Regular cardiac myocyte (primary cell): ENCODE measurements around the gene SIGLEC14. TPM values are rescaled to one million over a fixed set of nuclear protein-coding genes. Genes with fewer than 3 reads are reported as not detected.

Experiments
- total RNA-seq: library from RNA; depleted of rRNA; stranded (reverse); fragments of >200 nt; gene quantifications from 2 replicates; pipeline ENCODE4 v1.2.3, GENCODE V29; 2014

Gene SIGLEC14, protein sequence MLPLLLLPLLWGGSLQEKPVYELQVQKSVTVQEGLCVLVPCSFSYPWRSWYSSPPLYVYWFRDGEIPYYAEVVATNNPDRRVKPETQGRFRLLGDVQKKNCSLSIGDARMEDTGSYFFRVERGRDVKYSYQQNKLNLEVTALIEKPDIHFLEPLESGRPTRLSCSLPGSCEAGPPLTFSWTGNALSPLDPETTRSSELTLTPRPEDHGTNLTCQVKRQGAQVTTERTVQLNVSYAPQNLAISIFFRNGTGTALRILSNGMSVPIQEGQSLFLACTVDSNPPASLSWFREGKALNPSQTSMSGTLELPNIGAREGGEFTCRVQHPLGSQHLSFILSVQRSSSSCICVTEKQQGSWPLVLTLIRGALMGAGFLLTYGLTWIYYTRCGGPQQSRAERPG
- not detected in 2 replicates for total RNA-seq

GRCh38 chr19:51646730-51647129 is at the start of gene SIGLEC14:
SIGLEC14 (minus strand) TSS chr19:51646825; CDS start chr19:51646759, 66 bp downstream.

GRCh38 chr19:51693260-51693659 is 46.6 kb upstream of the SIGLEC14 start, which contains the start of gene SPACA6:
SPACA6 (plus strand) TSS chr19:51693330; CDS start chr19:51693527, 197 bp downstream.

DNA sequence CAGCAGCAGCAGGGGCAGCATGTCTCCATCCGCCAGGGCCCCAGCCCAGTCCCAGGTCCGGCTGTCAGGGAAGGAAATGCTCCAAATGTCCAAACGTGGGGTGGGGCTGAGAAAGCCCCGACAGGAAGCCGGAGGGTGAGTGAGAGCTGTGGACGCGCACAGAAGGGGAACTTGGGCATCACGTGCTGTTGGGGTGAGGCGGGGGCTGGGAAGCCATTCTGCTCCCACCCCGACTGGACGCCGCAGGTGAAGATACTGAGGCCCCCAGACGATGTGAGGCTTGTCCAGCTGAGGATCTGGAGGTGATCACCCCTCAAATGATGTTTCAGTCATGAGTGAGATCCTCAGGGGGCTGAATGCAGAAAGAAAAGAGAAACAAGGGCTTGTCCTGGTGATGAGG is 16.3 kb downstream of the SIGLEC14 start, which contains the start of gene SIGLEC5:
Gene SIGLEC5, minus strand, starts transcription at position 87 of the 400 bp plus-strand sequence. Its CDS starts 66 bp downstream, at position 21.

Other genes starting within 250 kb of the SIGLEC14 start
- gene SIGLEC10, start 229.2 kb downstream of the SIGLEC14 start, total RNA-seq = not detected in 2 replicates
- not detected in 2 replicates for gene SIGLEC8, start 188.4 kb downstream of the SIGLEC14 start, total RNA-seq
- gene CEACAM18, start 168.3 kb downstream of the SIGLEC14 start, total RNA-seq = not detected in 2 replicates
- gene SIGLEC12, start 145.0 kb downstream of the SIGLEC14 start, total RNA-seq = not detected in 2 replicates
- gene SIGLEC6, start 115.2 kb downstream of the SIGLEC14 start, total RNA-seq = not detected in 2 replicates
- 31.0 and 56.9 TPM in 2 replicates for gene ZNF175, start 75.5 kb downstream of the SIGLEC14 start, total RNA-seq
- not detected in 2 replicates for gene SIGLEC5, start 16.4 kb downstream of the SIGLEC14 start, total RNA-seq
- 4.8 and 5.2 TPM in 2 replicates for gene SPACA6, start 46.5 kb upstream of the SIGLEC14 start, total RNA-seq
- gene HAS1, start 77.2 kb upstream of the SIGLEC14 start, total RNA-seq = 28.2 and 243 TPM in 2 replicates
- gene FPR1, start 105.1 kb upstream of the SIGLEC14 start, total RNA-seq = 0.56 and 0.96 TPM in 2 replicates
- gene FPR2, start 114.4 kb upstream of the SIGLEC14 start, total RNA-seq = under 0.01 and 0.19 TPM in 2 replicates
- gene FPR3, start 148.3 kb upstream of the SIGLEC14 start, total RNA-seq = under 0.01 TPM in 1 of 2 replicates, not detected in the other
- 7.7 and 11.3 TPM in 2 replicates for gene ZNF577, start 241.1 kb upstream of the SIGLEC14 start, total RNA-seq